Measurements from ENCODE around the gene DVL1. TPM values are rescaled to one million over a fixed set of nuclear protein-coding genes. Genes with fewer than 3 reads are reported as not detected.
A peak's percentile ranks its signal among the peaks of the same experiment; 100 is the strongest.

Gene DVL1
- total and polyA plus RNA-seq, 9 of the 15 experiments (the other 6 are each of a cell fraction or from before 2014, with no cell fraction given), result 0.62 to 135 (median 24.3) TPM

GRCh38 chr1:1349256-1350012 is at the start of gene DVL1 (continued):
- TF ChIP-seq, protein P1, sequence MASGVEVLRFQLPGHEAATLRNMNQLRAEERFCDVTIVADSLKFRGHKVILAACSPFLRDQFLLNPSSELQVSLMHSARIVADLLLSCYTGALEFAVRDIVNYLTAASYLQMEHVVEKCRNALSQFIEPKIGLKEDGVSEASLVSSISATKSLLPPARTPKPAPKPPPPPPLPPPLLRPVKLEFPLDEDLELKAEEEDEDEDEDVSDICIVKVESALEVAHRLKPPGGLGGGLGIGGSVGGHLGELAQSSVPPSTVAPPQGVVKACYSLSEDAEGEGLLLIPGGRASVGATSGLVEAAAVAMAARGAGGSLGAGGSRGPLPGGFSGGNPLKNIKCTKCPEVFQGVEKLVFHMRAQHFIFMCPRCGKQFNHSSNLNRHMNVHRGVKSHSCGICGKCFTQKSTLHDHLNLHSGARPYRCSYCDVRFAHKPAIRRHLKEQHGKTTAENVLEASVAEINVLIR (CRISPR knock-in tag; IDR thresholded peaks at IDR 0.05), result peak; percentile 57; the same call in 1 of the 2 replicates
- TF ChIP-seq NR2F6 (CRISPR knock-in tag; IDR thresholded peaks at IDR 0.05) (no peak), ASH1L (IDR thresholded peaks at IDR 0.05; ENCODE audit: borderline replicate concordance, low read depth, partially characterized antibody) (no peak), EZH2 (IDR thresholded peaks at IDR 0.05; ENCODE audit: borderline replicate concordance, low read depth, low read length) (no peak), NR1H2 (CRISPR knock-in tag; IDR thresholded peaks at IDR 0.05) (0 out of 2 replicates have a peak, but pooled peaks have one; percentile 13), FOXK1 (CRISPR knock-in tag; IDR thresholded peaks at IDR 0.05; ENCODE audit: borderline replicate concordance) (no peak), RAD51 (IDR thresholded peaks at IDR 0.05; ENCODE audit: borderline replicate concordance, low read depth) (no peak), PML (IDR thresholded peaks at IDR 0.05; ENCODE audit: low read length) (no peak), PHB2 (IDR thresholded peaks at IDR 0.05; ENCODE audit: low read depth) (no peak), MAFG (tag; conservative IDR thresholded peaks at IDR 0.05) (no peak), AFF4 (CRISPR knock-in tag; IDR thresholded peaks at IDR 0.05) (no peak), CREM (IDR thresholded peaks at IDR 0.05; ENCODE audit: low read depth) (peak; percentile 89), PHB (CRISPR knock-in tag; IDR thresholded peaks at IDR 0.05) (no peak), FOXK2 (conservative IDR thresholded peaks at IDR 0.05 in 1 of 2, IDR thresholded peaks at IDR 0.05 in 1 of 2; ENCODE audit: low read depth in 2 of 2) (no peak), CCAR2 (IDR thresholded peaks at IDR 0.05; ENCODE audit: low read depth, low read length) (no peak), MED1 (CRISPR knock-in tag; IDR thresholded peaks at IDR 0.05; ENCODE audit: borderline replicate concordance) (no peak), PYGO2 (tag; IDR thresholded peaks at IDR 0.05) (no peak), NFYB (IDR thresholded peaks at IDR 0.05; ENCODE audit: extremely low read depth, insufficient read length) (no peak), HDGF (IDR thresholded peaks at IDR 0.05) (no peak), POLR2A (conservative IDR thresholded peaks at IDR 0.05) (no peak; the same call in 1 of the 2 replicates), CBFB (CRISPR knock-in tag; IDR thresholded peaks at IDR 0.05) (no peak), ZNF324 (CRISPR knock-in tag; IDR thresholded peaks at IDR 0.05) (no peak), IFI16 (CRISPR knock-in tag; IDR thresholded peaks at IDR 0.05) (no peak), PCBP2 (IDR thresholded peaks at IDR 0.05; ENCODE audit: low read depth, low read length, poor library complexity, severe bottlenecking) (no peak)
- TF ChIP-seq, protein P2, sequence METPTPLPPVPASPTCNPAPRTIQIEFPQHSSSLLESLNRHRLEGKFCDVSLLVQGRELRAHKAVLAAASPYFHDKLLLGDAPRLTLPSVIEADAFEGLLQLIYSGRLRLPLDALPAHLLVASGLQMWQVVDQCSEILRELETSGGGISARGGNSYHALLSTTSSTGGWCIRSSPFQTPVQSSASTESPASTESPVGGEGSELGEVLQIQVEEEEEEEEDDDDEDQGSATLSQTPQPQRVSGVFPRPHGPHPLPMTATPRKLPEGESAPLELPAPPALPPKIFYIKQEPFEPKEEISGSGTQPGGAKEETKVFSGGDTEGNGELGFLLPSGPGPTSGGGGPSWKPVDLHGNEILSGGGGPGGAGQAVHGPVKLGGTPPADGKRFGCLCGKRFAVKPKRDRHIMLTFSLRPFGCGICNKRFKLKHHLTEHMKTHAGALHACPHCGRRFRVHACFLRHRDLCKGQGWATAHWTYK (CRISPR knock-in tag; IDR thresholded peaks at IDR 0.05), result peak; percentile 89
